Urothelium cell line (cell line): ENCODE results near the gene CD58.
"Not testable (repeated sequence)": the region's sequence is repeated elsewhere in the genome, so short reads cannot be mapped to it uniquely, and the experiment has no call there.

Source experiments
- DNase-seq: peaks from one replicate; pipeline ENCODE4 v3.0.0; 2011; ENCODE audit warnings: low spot score, mixed read lengths
- FAIRE-seq: peaks from 2 replicates; lab custom pipeline; 2011; peaks lifted over from hg19 to GRCh38; lab: Jason Lieb, UNC

The CD58 gene

DNA sequence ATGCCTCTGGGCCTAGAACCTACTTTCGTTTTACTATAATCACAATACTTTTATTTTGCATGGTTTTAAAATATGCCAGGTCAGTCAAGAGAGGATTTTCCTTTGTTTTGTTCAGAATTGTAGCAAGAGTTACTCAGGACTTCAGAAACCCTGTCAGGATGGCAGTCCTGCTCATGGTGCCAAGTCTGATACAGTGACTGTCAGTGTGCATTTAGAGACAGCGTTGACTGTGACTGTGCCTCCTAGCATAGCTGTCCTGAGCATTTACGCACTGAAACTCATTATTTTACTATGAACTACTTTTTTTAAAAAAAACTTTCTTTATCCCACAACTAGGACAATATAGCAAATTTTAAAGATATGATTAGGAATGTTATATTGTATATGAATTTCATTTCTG is 23.2 kb upstream of the CD58 start:
- DNase-seq, FAIRE-seq: not testable (repeated sequence)

DNA sequence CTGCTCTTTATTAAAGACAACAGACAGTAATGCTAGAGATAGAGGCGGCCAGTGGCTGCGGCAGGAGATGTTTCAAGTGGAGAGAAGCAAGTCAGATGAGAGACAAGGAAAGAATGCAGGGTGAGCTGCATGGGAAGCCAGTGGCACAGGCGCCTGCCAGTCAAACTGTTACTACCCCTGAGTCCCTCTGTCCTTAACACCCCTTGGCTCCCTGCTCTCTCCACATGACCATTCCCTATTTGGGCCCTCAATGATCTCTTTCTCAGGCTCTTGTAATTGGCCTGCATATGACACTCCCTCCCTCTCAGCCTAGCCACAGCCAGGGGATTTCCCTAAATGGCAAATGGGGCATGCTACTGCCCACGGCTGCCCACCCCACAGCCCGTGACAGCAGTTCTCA is 22.6 kb upstream of the CD58 start:
- not testable (repeated sequence) for FAIRE-seq

DNA sequence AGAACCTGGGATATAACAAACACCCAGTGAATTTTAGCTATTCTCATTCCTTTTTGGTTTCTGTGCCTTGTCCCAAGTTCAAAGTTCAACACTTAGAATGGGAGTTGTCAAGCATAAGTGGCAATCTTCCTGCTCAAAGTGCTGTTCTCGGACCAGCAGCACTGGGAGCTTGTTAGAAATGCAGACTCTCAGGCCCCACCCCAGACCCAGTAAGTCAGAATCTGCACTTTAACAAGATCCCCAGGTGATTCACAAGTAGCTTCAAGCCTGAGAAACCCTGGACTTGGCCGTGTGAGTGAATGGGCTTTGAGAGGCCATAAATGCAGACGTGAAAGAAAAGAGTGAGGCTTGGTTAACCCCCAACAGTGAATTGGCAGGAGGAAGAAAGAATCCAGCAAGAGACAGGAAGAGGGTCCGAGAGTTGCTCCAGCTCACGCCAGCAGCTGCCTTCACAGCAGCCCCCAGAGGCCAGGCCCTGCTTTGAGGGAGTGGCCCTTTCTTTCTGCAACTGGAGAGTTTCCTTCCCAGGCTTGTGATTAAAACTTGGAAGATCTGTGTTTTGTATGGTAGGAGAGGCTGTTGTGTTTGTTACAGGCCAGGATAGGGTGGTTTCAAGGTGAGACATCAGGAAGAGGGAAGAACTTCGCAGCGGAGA is 21.3 kb upstream of the CD58 start:
- DNase-seq, FAIRE-seq: not testable (repeated sequence)

More for the DNA sequence above, 22.6 kb upstream of the CD58 start:
- DNase-seq = not testable (repeated sequence)

DNA sequence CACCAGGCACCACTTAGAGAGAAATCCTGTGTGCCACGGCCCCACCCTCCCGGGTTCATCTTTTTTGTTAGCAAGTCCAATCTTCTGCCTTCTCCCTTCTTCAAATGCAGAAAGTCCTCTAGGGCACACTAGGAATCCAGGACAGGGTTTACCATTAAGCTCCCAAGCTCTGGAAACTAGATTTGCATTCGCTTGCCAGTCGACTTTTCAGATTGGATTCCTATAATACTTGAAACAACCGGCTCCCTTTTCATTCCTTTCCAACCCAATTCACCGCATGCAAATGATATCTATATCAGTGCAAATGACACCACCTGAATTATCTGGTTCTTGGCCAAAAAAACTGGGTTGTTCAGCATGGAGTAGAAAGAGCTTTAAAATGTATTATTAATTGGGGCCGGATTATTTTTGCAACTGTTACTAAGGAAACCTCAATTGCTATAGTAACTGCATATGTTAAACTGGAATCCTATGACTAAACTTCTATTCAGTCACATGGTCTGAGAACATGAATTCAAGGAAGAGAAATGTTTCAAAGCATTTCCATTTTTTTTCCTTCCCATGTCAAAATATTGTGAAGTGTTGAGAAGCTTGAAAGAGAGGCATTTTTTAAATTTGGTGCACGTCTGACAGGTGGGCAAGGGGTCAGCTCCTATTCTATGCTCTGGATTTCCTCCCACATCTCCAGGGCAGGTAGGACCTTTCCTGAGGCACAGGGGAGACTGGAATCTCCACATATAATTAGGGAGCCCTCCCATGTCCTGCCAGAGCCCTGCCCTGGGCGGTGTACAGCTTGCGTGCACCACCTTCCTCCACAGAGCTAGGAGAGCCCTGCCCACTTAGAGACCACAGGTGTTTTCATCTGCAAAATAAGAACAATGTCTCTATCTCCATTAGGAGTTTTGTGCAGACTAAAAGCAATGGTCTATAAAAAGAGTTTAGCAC is 20.5 kb upstream of the CD58 start:
- FAIRE-seq, DNase-seq: not testable (repeated sequence)

DNA sequence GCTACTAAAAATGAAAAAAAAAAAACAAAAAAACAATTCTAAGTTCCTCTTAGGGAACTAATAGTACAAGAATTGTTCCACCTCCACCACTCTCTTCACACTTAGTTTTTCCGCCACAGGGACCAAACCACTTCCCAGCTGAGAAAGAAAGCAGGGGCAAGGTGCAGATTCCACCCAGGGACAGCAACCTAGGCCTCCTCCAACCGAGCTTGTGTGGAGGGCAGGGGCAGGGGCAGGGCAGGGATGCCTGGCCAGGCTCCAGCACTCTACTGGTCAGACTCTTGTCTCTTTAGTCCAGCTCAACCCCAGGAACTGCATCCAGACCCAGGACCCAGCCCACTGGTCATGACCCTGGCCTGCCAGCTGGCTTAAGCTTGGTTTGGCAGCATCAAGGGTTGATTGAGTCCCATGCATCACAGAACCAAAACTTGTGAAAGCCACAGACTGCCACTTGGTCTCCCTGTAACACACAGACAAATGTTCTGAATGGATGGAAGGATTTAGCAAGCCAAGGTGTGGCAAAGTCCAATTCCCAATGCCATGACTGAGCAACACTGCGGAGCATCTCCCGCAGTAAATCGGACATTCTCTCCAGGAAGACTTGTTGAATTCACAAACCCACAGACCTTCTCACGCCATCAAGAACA is 19.7 kb upstream of the CD58 start:
- not testable (repeated sequence) for DNase-seq, FAIRE-seq

DNA sequence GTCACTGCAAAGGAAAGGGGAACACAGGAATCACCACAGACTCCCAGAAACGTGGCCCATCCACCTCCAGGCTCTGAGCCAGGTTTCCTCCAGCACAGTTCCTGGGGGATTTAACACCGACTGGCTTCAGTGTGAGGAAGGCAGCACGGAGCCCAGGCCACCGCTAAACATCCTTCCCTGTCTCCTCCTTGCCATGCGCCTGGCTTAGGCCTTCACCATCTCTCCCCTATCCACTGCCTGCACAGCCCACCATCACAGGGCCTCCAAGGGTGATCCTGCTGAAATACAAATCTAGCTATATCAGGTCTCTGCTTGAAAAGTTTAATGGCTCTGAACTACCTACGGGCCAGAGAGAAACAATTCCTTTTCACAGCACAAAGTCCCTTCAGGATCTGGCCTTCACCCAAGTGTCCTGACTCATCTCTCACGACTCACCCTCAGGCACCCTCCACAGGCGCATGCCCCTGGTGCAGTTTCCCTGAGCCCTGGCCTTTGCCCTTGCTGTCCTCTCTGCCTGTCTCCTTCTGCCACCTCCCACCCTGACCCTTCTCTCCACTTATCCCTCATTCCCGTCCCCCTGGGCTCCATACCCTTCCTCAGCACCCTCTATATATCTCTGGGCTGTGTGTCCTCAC is 18.4 kb upstream of the CD58 start:
- DNase-seq (peak; percentile 54), FAIRE-seq (peak; percentile 32)

DNA sequence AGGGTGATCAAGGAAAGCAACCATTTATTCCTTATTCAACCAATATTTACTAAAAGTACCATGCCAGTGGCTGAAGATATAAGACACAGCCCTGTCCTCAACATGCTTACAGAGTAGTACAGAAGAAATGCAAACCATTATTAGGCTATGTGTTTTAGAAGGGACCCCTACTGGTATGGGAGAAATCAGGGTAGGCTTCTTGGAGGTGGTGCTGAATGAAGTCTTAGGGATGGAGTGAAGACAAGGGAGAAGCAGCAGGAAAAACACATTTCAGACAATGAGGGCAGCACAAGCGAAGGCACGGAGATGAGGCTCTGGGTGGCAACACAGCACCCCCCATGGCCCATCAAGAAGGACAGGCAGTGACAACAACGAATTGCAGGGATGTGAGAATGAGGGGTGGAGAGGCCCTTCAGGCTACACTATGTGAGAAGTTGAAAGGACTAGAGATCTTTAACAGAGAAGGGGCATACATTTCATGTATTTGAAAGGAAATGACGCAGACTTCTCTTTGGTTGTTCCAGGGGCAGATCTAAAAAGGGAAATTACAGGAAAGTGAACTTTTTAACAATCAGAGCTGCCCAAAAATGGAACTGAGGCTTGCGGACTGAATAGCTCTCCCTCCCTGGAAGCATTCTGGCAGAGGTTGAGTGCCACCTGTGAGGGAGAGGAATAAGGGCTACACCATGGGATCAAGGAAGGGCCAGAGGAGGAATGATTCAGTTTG is 16.8 kb upstream of the CD58 start:
- FAIRE-seq (no peak), DNase-seq (no peak)

DNA sequence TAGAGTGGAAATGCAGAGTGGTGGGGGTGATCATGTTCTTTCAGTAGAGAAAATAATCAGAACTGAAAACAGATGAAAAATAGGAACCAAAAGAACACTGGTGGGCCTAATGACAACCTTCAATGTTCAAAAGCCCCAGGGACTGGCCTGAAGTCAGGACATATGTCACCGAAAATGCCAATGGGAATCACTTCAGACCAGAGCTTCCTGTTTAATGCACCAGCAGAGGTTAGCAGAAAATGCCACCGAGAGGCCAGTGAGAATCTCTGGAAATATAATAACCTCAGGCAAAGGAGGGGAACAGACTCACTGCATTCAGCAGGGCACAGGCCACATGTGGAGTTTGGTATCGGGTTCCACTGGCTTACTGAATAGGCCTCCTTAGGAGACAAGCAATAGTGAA is 15.9 kb upstream of the CD58 start:
- no peak for DNase-seq
- FAIRE-seq = no peak

DNA sequence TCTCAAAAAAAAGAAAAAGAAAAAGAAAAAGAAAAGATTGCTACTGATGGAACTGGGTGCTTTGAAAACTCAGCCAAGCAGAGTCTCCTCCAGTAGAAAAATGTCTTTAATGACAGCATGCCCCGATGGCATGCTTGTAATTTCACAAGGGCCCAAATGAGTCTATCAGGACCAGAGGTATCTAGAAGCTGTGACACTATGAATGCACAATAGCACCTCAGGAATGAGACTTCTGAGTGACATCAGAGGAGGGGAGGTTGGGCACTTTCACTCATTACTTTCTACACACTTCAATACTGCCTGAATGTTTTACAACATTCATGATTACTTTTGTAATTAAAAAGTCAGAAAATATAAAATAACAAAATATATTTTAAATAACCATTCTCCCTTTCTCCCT is 15.1 kb upstream of the CD58 start:
- DNase-seq (no peak), FAIRE-seq (no peak)

DNA sequence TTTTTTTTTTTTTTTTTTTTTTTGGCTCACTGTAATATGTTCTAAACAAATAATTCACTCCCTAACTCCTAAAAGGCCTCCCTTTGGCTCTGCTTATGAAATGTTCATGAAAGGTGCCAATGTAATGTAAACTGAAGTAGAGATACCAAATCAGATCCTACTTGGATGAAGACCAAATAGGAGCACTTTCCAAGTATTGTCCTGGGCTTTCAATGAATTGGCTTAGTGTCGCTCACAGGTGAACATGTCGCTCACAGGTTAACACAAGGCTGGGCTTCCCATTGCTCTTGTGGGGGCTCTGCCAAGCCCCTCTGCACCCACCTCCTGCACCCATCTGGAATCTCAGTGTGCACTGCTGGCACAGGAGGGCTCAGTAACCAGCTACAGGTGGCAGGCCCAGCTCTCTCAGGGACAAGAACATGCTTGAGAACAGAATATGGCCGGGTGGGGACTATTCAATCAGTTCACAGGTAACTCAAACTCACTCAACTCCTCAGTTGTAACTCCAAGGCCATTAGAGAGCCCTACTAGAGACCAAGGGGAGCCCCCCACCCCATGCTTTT is 10.6 kb upstream of the CD58 start:
- no peak for FAIRE-seq

DNA sequence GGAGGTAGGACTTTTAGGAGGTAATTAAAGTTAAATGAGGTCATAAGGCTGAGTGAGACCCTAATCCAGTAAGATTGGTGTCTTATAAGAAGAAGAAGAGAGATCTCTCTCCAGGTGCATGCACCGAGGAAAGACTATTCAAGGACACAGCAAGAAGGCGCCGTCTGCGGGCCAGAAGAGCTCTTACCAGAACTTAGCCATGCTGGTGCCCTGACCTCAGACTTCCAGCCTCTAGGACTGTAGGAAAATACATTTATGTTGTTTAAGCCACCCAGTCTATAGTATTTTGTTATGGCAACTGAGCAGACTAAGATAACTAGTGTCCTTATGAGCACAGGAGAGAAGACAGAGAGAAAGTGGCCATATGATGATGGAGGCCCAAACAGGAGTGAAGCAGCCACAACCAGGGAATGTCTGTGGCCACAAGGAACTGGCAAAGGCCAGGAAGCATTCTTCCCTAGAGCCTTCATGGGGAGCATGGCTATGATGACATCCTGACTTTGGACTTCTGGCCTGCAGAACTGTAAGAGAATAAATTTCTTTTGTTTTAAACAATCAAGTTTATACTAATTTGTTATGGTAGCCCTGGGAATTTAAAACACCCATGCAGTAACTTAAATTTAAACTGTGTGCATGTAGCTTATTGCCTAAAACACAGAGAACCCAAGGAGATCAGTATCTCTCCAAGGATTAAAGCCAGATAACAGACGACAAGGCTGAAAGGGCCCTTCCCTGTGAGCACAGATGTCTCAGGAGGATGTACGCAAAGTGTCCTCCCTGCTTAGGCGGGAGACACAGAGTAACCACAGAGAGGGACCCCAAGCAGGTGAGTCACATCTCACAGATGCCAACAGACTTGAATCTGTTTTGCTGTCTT is 9.9 kb upstream of the CD58 start:
- no peak for FAIRE-seq
- no peak for DNase-seq

More for the DNA sequence above, 10.6 kb upstream of the CD58 start:
- no peak for DNase-seq

DNA sequence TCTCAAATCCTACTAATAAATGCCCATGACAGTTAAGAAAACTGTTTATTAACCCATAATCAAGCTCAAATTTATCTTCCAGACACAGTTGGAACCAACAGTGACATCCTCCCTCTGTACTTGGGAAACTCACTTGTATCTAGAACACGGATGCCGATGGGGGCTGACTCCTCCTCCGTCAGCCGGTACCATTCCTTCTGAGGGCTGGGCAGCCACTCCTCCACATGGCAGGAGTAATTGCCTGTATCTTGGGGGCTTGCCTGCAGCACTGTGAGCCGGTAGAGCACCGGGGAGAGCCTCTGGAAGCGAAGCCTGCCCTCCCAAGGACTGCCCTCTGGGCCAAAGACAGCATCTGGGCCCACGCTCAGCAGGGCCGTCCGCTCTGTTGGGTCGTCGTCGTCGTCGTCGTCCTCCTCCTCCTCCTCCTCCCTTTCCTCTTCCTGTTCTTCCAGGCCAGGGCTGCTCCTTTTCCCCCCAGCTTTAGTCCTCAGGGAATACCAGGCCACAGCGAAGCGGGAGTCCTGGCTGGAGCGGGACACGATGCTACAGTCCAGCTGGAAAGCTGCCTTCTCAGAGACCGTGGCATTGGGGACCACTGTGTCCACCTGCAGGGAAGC is 8.5 kb upstream of the CD58 start:
- no peak for DNase-seq
- no peak for FAIRE-seq

DNA sequence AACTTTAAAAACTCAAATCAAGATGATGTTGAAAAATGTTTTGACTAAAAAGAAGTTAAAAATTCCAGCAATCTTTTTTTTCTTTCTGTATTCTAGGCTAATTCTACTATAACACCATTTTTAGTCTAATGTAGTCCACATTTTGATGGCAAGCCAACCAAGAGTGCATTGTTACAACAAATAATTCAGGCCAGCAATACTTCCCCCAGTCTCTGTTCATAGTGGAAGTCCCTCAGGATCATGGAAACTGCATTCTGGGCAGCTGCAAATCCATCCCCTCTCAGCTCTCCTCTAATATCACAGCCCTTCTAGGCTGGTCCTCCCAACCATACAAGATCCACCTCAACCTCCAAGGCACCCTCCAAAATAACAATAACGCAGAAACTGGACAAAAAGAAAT is 7.8 kb upstream of the CD58 start:
- DNase-seq = no peak
- FAIRE-seq = no peak

DNA sequence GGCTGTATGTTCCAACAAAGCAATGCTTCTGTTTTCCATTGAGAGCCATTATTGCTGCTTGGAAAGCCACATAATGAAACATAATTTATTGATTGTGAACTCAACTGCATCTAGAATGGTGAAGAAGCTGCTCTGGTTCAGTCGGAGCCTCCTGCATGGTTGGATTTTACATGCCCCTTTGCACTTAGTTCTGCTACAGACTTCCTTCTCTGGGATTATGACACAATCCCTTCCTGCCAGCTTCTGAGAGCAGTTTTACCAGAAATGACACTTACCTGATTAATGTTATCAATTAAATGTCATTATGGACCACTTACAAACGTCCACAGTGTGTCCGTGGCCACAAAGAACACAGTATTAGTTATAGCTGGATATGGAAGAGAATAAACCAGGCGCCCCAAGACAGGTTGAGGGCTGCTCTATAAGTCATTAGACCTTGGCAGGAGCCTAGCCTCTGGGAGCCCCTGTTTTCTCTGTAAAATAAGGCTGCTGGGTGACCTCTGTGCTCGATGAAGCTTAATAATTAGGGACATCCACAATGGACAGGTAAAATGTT is 7.0 kb upstream of the CD58 start:
- no peak for DNase-seq
- FAIRE-seq = no peak

DNA sequence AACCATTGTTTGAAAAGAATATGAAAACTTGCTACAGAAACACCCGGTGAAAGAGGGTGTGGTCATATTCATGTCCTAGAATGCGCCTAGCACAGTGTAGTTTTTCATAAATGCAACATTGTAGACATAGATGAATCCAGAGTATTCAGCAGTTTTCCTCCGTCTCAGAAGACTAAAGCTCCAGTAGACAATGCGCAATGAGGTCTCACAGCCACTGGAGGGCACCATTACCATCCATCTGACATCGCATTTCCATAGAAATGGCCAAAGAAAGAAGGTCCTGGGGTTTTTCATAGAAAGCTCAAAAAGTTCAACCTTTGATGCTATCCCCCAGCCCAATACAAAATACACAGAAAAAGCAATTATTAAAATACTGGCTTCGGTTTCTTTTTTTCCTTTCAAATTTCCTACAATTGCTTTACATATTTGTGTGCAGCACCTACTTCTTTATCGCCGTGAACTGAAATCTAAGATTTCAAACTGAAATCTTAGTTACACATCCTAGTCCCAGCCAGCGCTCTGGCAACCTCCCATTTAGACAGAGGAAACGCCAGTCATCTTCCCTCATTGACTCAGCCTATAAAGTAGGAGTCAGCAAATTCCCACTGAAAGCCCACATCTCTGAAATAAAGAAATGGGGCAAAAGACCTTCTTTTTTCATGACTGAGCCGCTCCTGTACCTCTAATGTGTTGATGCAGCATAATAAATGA is 3.9 kb upstream of the CD58 start:
- DNase-seq (peak; percentile 76), FAIRE-seq (no peak)

DNA sequence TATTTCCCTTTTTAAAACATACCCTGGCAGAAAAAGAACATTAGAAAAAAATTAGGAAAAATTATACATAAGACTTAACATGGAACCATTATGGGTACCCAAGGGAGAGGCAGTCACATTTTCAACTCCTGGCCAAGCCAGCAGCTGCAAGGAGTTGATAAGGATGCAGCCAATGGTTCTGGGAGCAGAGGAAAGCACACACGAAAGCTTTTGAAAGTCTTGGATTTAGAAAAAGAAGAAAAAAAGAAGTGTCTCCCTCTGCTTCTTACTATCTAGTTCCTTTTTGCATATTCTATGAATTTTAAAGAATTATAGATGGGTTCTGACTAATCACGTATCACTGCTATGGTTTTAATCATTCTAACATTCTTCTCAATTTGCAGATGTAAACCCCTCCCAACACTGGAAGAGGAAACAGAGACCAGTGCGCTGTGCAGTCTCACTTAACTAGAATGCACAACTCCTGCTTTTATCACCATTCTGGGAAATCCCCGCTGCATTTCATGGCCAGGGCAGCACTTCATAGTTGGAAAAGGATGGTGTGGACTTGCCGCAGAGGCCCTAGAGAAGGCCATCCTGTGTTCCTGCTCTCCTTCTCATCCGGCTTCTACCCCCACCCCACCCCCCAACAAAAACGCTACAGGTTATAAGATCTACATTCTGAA is 2.7 kb upstream of the CD58 start:
- no peak for DNase-seq
- no peak for FAIRE-seq

DNA sequence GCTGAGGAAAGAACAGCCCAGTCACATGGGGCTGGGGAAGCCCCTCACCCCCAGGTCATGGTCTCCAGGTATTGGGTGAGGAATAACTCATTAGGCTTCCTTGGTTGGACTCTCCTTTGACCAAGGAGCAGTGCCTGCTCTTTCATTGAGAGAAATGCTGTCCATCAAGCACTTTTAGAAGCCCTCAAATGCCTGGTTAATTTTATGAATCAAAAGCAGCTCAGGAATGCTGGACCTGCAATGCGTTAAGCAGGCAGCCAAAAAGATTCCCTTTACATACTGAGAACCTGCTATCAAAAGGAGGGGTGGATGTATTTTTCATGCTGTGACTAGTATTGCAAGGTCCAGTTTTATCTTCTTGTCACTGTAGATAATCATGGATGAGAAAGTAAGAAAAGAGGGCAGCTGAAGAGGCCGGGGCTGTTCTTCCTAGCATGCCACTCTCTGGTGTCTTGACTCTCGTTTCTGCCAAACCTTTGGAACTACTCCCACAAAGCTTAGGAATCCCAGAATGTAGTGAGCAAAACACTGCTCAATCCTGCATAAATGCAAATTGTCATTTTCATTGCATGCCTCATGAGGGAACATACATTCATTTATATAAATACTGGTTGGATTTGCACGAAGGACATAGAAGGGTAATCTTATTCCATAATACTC is 2.1 kb upstream of the CD58 start:
- DNase-seq (no peak), FAIRE-seq (no peak)
